Measurements from ENCODE around the gene TRPM3.

TRPM3 gene

GRCh38 chr9:70535546-70536323 is 585.7 kb downstream of the TRPM3 start:
- no peak for DNase-seq (ENCODE audit: low read depth in 2 of 2, low spot score in 1 of 2)

GRCh38 chr9:70534471-70534870 is 587.0 kb downstream of the TRPM3 start:
- DNase-seq (ENCODE audit: low read depth in 2 of 2, low spot score in 1 of 2) = no peak

GRCh38 chr9:70534061-70534460 is 587.4 kb downstream of the TRPM3 start:
- DNase-seq (ENCODE audit: low read depth in 2 of 2, low spot score in 1 of 2) = no peak

- DNase-seq (ENCODE audit: low read depth in 2 of 2, low spot score in 1 of 2) = no peak
Measured at GRCh38 chr9:70533492-70533891, 587.9 kb downstream of the TRPM3 start.

DNA sequence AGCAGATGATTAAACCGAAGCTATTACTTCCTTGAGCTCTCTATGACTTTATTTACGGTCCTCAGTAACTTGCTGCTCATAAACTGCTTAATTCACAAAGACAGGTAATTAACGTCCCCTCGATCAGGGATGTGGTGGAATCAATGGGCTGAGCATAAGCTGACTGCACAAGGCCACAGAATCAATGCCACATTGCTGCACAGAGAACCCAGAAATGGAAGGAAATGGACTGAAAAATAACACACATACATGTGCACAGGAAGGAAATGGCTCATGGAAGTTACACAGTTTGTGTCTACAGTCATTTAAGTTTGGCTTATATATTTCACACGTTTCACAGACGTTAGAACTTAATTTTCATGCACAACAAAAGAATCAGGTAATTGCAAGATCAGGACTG is 588.7 kb downstream of the TRPM3 start:
- DNase-seq (ENCODE audit: low read depth in 2 of 2, low spot score in 1 of 2) = no peak

DNA sequence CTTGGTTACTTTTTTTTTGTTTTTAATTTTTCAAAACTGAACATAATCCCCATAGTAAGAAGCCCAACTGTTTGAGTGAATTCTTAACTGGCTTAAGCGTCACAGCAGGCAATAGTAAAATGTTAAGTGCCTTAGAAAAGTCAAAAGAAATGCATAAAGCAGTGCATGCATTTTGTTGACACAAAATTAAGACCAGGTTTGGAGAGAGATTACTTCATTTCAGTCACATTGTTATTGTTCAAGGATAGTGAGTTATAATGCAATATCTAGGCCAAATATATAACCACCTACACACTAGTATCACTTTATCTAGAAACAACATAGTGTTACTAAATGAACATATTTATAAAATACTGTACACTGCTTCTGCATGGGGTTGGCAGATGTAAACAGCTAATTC is 590.1 kb downstream of the TRPM3 start:
- no peak for DNase-seq (ENCODE audit: low read depth in 2 of 2, low spot score in 1 of 2)

DNA sequence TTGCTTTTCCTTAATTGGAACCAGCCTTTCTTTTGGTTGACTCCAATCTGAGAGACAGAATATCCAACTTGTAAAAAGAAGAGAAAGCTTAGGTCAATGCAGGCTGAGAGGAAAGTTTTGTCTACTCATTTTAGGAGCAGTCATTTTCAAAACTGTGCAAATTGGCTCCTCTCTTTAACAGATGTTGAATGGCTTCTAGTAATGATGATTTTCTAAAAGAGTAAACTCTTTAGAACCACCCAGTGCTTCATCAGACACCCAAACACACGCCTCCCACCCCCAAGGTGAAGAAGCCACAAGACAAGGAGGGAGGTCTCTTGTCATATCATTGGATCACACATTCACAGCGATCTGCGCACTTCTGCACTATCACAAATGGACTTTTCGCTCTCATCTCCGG is 590.7 kb downstream of the TRPM3 start:
- DNase-seq (ENCODE audit: low read depth in 2 of 2, low spot score in 1 of 2) = no peak

DNA sequence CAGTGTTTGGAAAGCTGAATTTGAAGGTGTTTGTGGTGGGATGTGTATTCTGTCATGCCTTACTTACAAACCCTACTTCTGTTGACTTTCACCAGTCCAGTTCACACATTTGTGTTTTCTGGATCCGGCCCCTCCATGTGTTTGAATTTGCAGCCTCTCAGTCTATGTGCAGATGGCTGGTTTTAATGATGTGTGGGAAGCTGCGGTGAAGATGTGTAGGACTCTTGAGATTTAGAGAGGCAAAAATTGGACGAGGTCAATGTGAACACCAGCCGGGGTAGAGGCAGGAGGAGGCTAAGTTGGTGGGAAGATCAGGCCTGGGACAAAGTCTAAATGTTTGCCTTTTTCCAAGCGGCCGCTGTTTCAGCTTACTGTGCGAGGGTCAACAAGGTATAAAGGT is 591.6 kb downstream of the TRPM3 start:
- DNase-seq (ENCODE audit: low read depth in 2 of 2, low spot score in 1 of 2) = no peak

DNA sequence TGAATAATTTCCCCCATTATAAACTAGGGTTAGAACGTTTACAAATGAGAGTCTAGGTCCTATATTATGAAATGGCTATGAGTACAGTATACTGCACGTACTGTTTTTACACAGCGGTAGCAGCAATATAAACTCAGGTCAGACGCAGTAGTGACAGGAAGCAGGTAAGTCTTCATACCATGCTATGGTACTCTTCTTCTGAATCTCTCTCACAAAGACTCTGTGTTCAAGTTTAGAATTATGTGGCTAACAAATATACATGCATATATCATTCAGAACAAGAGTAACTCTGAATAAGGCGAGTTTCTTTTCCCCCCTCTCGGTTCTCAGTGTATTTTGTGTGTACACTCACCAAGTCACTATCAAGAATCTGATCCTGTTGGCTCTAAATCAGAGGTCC is 592.0 kb downstream of the TRPM3 start:
- DNase-seq (ENCODE audit: low read depth in 2 of 2, low spot score in 1 of 2) = no peak

- no peak for DNase-seq (ENCODE audit: low read depth in 2 of 2, low spot score in 1 of 2)
Measured at GRCh38 chr9:70526902-70527301, 594.5 kb downstream of the TRPM3 start.

- no peak for DNase-seq (ENCODE audit: low read depth in 2 of 2, low spot score in 1 of 2)
Measured at GRCh38 chr9:70525519-70525918, 595.9 kb downstream of the TRPM3 start.

DNA sequence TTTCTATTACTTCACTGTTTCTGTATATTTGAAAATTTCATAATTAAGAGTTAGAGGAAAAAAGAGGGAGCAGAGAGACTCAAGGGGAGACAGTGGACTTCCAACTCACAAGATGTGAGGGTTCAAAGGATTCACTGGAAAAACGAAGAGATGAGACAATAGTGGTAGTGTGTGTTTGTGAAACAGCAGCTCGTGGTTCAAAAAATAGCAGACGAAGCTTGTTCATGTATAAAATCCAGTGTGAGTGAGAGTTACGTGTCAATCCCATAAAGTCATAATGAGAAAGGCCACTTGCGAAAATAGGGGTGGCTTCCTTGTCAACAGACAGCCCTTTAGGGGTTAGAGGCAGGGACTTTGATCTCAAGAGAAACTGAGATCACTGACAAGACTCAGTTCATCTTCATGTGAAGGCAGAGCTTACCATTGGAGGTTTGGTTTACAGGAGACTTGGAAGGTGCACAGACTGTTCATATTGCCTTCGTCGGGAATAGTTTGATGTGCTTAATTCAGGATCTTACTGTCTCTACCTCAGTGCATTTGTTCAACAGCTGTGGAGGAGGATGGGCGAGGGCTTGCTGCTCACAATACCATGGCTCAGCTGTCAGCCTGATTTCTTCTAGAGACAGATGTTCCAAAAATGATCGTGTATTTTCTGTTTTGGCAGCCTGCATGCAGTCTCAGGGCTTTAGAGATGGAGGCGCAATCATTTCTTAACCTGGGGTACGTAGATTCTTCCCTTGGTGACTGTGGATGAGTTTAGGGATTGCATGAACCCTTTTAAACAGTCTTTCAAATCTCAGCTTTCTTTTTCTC is 601.3 kb downstream of the TRPM3 start:
- no peak for DNase-seq (ENCODE audit: low read depth in 2 of 2, low spot score in 1 of 2)

- DNase-seq (ENCODE audit: low read depth in 2 of 2, low spot score in 1 of 2) = no peak
Measured at GRCh38 chr9:70517926-70518610, 603.4 kb downstream of the TRPM3 start.

DNA sequence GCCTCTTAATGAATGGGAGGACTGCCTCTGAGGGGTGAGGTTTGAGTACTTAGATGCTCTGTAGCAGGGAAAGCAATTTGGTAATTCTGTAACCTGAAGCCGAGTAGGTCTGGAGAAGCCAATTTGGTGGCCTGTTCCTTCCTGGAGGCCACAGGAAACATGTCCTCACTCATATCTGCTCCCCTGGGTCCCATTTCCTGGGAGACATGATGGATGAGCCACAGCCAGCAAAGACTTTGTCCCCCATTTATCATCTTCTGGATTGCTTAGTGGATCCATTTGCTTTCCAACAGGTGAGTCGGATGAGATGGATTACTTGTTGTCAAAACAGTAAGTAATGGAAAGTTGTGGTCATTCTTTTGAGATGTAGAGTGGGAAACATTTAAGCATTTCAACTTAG is 607.1 kb downstream of the TRPM3 start:
- DNase-seq (ENCODE audit: low read depth in 2 of 2, low spot score in 1 of 2) = no peak

DNA sequence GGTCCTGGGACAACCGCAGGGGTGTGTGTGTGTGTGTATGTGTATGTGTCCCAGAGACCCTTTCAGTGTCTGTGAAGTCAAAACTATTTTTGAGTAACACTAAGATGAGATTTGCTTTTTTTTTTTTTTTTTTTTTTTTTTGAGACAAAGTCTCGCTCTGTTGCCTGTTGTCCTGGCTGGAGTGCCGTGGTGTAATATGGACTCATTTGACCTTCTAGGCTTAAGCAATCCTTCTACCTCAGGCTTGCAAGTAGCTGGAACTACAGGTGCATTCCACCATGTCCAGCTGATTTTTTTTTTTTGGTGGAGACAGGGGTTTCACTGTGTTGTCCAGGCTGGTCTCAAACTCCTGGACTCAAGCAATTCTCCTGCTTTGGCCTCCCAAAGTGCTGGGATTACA is 609.6 kb downstream of the TRPM3 start:
- DNase-seq (ENCODE audit: low read depth in 2 of 2, low spot score in 1 of 2) = no peak

- DNase-seq (ENCODE audit: low read depth in 2 of 2, low spot score in 1 of 2) = no peak
Measured at GRCh38 chr9:70510157-70510770, 611.2 kb downstream of the TRPM3 start.

DNA sequence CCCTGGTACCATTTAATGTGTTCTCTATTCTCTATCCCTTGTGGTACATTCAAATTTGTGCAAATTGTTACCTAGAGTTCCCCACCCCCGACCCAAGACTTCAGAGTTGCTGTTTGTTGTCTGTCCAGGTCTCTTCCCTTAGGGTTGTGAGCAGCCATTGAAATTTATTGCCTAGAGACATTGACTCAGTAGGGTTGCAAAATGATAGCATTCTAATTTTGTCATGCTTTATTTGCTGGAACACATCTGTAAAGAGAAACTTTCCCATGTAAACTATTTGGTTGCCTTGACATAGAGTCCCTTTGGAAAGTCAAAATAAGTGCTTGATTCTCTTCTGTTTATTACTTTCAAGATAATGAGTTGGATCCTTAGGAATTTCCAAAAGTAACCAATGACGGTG is 615.3 kb downstream of the TRPM3 start:
- DNase-seq (ENCODE audit: low read depth in 2 of 2, low spot score in 1 of 2) = no peak

- no peak for DNase-seq (ENCODE audit: low read depth in 2 of 2, low spot score in 1 of 2)
Measured at GRCh38 chr9:70504834-70505233, 616.6 kb downstream of the TRPM3 start.

- DNase-seq (ENCODE audit: low read depth in 2 of 2, low spot score in 1 of 2) = no peak
Measured at GRCh38 chr9:70502690-70503089, 618.7 kb downstream of the TRPM3 start.

GRCh38 chr9:70500793-70501192 is 620.6 kb downstream of the TRPM3 start:
- DNase-seq (ENCODE audit: low read depth in 2 of 2, low spot score in 1 of 2) = no peak

DNA sequence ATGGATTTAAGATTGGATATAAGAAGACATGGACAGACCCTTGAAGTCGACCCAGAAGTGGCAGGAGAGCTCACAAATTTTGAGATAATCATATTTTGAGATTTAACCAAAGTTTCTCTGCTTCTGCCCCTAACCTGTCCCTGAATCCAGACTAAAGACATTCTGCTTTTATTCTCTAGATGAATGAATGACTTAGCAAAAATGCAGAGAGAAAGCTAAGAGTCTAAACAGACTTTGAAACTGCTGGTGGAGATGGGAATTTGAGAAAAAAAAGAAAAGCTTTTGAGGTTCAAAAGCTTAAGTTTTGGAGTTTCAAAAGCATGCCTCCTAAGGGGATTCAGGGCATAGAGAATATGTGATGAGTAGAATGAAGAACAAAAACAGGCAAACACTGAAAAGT is 621.8 kb downstream of the TRPM3 start:
- DNase-seq (ENCODE audit: low read depth in 2 of 2, low spot score in 1 of 2) = no peak

DNA sequence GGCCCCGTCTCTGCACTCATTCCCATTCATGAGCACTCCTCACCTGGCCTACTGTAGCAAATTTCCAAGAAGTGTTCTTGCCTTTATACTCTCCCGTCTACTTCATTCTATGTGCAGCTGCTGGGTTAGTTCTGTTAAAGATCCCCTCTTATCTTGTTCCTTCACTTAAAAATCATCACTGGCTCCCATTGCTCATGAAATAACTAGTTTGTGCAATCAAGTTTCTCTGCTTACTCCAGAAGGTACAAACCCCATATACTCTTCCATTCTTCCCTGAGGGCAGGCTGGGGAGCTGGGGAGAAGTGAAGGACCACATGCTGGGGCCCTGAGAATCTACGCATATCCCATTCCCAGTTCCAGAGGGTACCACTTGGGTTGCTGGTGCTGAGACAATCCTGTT is 622.6 kb downstream of the TRPM3 start:
- no peak for DNase-seq (ENCODE audit: low read depth in 2 of 2, low spot score in 1 of 2)
